Jurkat, Clone E6-1 (cell line): ENCODE results near the gene BBS4.

Experiments
- DNase-seq: peaks from one replicate; pipeline ENCODE4 v3.0.0-alpha.2; 2011; ENCODE audit warnings: low read depth, low spot score
- H3K4me3 ChIP-seq: 2 replicates; pipeline ENCODE4 v1.5.1; 2011; ENCODE audit warnings: mild to moderate bottlenecking, low read length, control low read depth, moderate library complexity

Gene BBS4

DNA sequence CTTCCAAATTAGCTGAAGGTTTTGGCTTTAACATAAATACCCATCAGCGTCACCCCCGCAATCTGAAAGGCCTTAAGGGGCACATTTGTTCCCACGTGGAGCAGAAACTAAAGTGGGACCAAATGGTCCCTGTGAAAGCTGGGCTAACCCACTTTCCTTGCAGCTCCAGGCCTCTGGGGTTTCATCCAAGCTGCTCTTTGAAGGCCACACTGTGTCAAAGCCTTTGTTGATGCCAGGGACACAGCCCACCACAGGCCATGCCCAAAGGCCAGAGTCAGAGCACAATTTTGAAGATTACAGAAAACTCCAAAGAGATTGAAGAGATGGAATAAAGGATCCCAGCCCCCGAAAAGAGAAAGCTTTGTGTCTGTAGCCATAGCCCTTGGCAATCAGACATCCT, 100.2 kb downstream of the BBS4 start:
- DNase-seq: no peak
- H3K4me3 ChIP-seq: no peak overlapping the region

DNA sequence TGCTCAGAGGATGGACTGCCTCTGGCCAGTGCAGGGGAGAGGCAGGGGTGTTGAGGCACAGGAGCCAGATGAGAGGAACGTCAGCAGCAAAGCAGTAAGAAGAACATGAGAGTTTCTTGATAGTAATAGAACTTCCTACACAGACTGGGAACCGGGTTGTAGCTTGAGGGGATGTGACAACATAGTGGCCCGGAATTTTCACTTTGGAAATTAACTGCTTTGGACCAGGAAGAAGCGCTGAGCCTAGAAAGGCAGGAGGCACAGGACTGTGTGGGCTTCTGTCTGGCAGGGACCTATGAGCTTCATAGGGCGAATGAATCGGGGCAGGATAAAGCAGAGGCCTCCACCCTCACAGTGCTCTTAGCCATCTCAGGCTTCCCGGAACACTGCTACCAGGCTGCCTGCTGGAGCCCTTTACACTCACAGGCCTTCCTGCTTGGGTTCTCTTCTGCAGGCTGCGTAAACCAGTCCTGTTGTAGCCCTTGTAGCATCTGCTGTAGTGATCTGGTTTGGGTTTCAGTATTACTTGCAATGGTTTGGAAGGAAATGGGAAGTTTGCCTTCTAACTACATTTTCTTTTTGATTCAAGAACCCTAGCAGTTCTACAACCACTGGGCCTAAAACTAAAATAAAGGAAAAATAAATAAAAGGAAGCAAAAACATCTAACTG, 100.8 kb downstream of the BBS4 start:
- no peak for DNase-seq
- no peak overlapping the region for H3K4me3 ChIP-seq

DNA sequence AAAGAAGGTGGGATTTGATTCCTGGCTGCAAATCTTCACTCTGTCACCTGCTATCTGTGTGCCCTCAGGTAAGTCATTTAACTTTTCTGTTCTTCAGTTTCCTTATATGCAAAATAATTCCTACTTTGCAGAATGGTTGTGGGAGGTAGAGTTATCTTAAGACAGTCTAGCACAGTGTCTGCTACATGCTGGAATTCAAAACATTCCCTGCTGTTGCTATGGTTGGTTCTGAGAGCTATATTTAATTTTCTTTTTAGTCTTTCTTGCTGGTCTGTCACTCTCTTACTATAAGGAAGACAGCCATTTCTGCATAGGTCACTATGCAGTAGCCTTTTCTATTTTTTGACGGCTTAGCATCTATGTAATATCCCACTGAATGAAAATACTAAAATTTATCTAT, 101.5 kb downstream of the BBS4 start:
- no peak for DNase-seq
- no peak overlapping the region for H3K4me3 ChIP-seq
